HEK293 (cell line): ENCODE results near the gene SEC22C.

Experiments
- CTCF ChIA-PET: fragments of 350-600 bp; formaldehyde crosslinking; extraction: SDS; loops from one replicate; lab custom pipeline; 2021; ENCODE audit warnings: antibody characterized with exemption; lab: Yijun Ruan, JAX
- POLR2A ChIA-PET: fragments of 300-600 bp; formaldehyde crosslinking; extraction: SDS; loops from one replicate; lab custom pipeline; 2020; ENCODE audit warnings: antibody characterized with exemption, inconsistent platforms; lab: Yijun Ruan, JAX
- H3K27ac ChIP-seq: fragments of 200-500 bp; sonication (Bioruptor generic); 2 replicates; pipeline ENCODE4 v1.5.1; 2014; ENCODE audit warnings: low read depth, low read length, control low read depth, inconsistent platforms; ENCODE audit errors: extremely low read depth
- H3K36me3 ChIP-seq, 2 experiments: fragments of 200-500 bp in 1 of 2; sonication (Bioruptor generic) in 1 of 2; 1 replicate in 1 of 2; 2 replicates in 1 of 2; pipeline ENCODE4 v1.5.1; 2014 to 2017; ENCODE audit warnings: inconsistent platforms in 2 of 2, low read length in 2 of 2; ENCODE audit not compliant: control insufficient read depth in 2 of 2, insufficient read depth in 1 of 2
- H3K4me1 ChIP-seq: fragments of 200-500 bp; sonication (Bioruptor generic); 2 replicates; pipeline ENCODE4 v1.5.1; 2014; ENCODE audit warnings: mild to moderate bottlenecking, low read length, inconsistent platforms; ENCODE audit not compliant: control insufficient read depth, insufficient read depth
- H3K4me3 ChIP-seq: 2 replicates; pipeline ENCODE4 v1.5.1; 2011; ENCODE audit warnings: low read depth, mild to moderate bottlenecking, control low read depth, low read length, moderate library complexity
- H3K9me3 ChIP-seq: fragments of 200-500 bp; sonication (Bioruptor generic); 2 replicates; pipeline ENCODE4 v1.5.1; 2014; ENCODE audit warnings: low read depth, low read length, inconsistent platforms; ENCODE audit not compliant: control insufficient read depth, insufficient read depth
- GLIS1 ChIP-seq: fragments of 450-650 bp; formaldehyde crosslinking; IDR thresholded peaks from 2 replicates; pipeline ENCODE4 v1.5.1; 2016; ENCODE audit warnings: missing biosample characterization, missing genetic modification characterization
- YY1 ChIP-seq: fragments of 450-650 bp; formaldehyde crosslinking; IDR thresholded peaks from 2 replicates; pipeline ENCODE4 v1.5.1; 2018; ENCODE audit warnings: missing biosample characterization, missing genetic modification characterization
- ZBTB7A ChIP-seq: fragments of 450-650 bp; formaldehyde crosslinking; IDR thresholded peaks from 2 replicates; pipeline ENCODE4 v1.5.1; 2016; ENCODE audit warnings: low read depth, missing biosample characterization, missing genetic modification characterization
- ZIC2 ChIP-seq: fragments of 450-650 bp; formaldehyde crosslinking; IDR thresholded peaks from 2 replicates; pipeline ENCODE4 v1.5.1; 2016; ENCODE audit warnings: missing biosample characterization, missing genetic modification characterization
- ZNF133 ChIP-seq: fragments of 450-650 bp; formaldehyde crosslinking; IDR thresholded peaks from 2 replicates; pipeline ENCODE4 v1.5.1; 2016; ENCODE audit warnings: missing biosample characterization, missing genetic modification characterization
- ZNF157 ChIP-seq: fragments of 450-650 bp; formaldehyde crosslinking; IDR thresholded peaks from 2 replicates; pipeline ENCODE4 v1.5.1; 2016; ENCODE audit warnings: missing biosample characterization, missing genetic modification characterization
- ZNF174 ChIP-seq: fragments of 450-650 bp; formaldehyde crosslinking; IDR thresholded peaks from 2 replicates; pipeline ENCODE4 v1.5.0; 2017; ENCODE audit warnings: missing biosample characterization, mild to moderate bottlenecking, missing genetic modification characterization
- ZNF266 ChIP-seq: fragments of 450-650 bp; formaldehyde crosslinking; IDR thresholded peaks from 2 replicates; pipeline ENCODE4 v1.5.1; 2016; ENCODE audit warnings: missing biosample characterization, missing genetic modification characterization, low read depth
- ZNF280C ChIP-seq: fragments of 450-650 bp; formaldehyde crosslinking; IDR thresholded peaks from 2 replicates; pipeline ENCODE4 v1.5.1; 2016; ENCODE audit warnings: missing biosample characterization, missing genetic modification characterization
- ZNF518A ChIP-seq: fragments of 450-650 bp; formaldehyde crosslinking; conservative IDR thresholded peaks from 2 replicates; pipeline ENCODE4 v1.5.1; 2016; ENCODE audit warnings: low read depth, missing biosample characterization, missing genetic modification characterization
- ZNF530 ChIP-seq: fragments of 450-650 bp; formaldehyde crosslinking; IDR thresholded peaks from 2 replicates; pipeline ENCODE4 v1.5.1; 2016; ENCODE audit warnings: low read depth, missing biosample characterization, missing genetic modification characterization
- ZNF558 ChIP-seq: fragments of 450-650 bp; formaldehyde crosslinking; IDR thresholded peaks from 2 replicates; pipeline ENCODE4 v1.5.1; 2016; ENCODE audit warnings: missing biosample characterization, missing genetic modification characterization
- ZNF560 ChIP-seq: fragments of 450-650 bp; formaldehyde crosslinking; IDR thresholded peaks from 2 replicates; pipeline ENCODE4 v1.5.1; 2017; ENCODE audit warnings: missing biosample characterization, missing genetic modification characterization, borderline replicate concordance
- ZNF600 ChIP-seq: fragments of 450-650 bp; formaldehyde crosslinking; IDR thresholded peaks from 2 replicates; pipeline ENCODE4 v1.5.1; 2016; ENCODE audit warnings: missing biosample characterization, missing genetic modification characterization
- ZNF626 ChIP-seq: fragments of 450-650 bp; sonication (Bioruptor Pico); formaldehyde crosslinking; IDR thresholded peaks from 2 replicates; pipeline ENCODE4 v1.5.1; 2018; ENCODE audit warnings: missing biosample characterization, missing genetic modification characterization, inconsistent platforms
- ZNF660 ChIP-seq: fragments of 450-650 bp; IDR thresholded peaks from 2 replicates; pipeline ENCODE4 v1.5.1; 2018; ENCODE audit warnings: missing biosample characterization, mild to moderate bottlenecking, missing genetic modification characterization

Gene SEC22C

GRCh38 chr3:42507252-42507651 lies 74.5 kb downstream of the SEC22C start:
- Histone ChIP-seq H3K4me3 (no peak overlapping the region), H3K36me3 (no peaks in the 10 kb centered on the region), H3K9me3 (no peaks in the 10 kb centered on the region), H3K27ac (no peak overlapping the region), H3K4me1 (no peaks in the 10 kb centered on the region)
- TF ChIP-seq ZIC2: peak; percentile 91
- TF ChIP-seq GLIS1 (tag by site-specific recombination): peak; percentile 15; the same call in 1 of the 2 replicates
- TF ChIP-seq ZNF280C (tag by site-specific recombination): no peak
- TF ChIP-seq ZNF600 (tag by site-specific recombination): peak; percentile 53; the same call in 1 of the 2 replicates
- ChIA-PET POLR2A (no interaction called here), CTCF (no interaction called here)

GRCh38 chr3:42505849-42506410 lies 75.8 kb downstream of the SEC22C start:
- POLR2A ChIA-PET: no interaction called here
- no peaks in the 10 kb centered on the region for H3K9me3 ChIP-seq
- H3K4me3 ChIP-seq: no peak overlapping the region
- TF ChIP-seq ZNF626 (tag by site-specific recombination) (no peak), ZNF133 (tag by site-specific recombination) (no peak), ZNF518A (no peak), YY1 (tag by site-specific recombination) (no peak), ZNF530 (tag by site-specific recombination) (no peak), ZNF157 (tag by site-specific recombination) (no peak), ZNF266 (tag by site-specific recombination) (no peak), ZNF558 (no peak), ZNF660 (tag by site-specific recombination) (no peak), ZNF560 (tag by site-specific recombination) (no peak)
- no peaks in the 10 kb centered on the region for H3K4me1 ChIP-seq
- no peaks in the 10 kb centered on the region for H3K36me3 ChIP-seq
- no peak overlapping the region for H3K27ac ChIP-seq
- CTCF ChIA-PET: no interaction called here

GRCh38 chr3:42505128-42505848 lies 76.5 kb downstream of the SEC22C start:
- ChIA-PET CTCF (no interaction called here), POLR2A (no interaction called here)
- Histone ChIP-seq H3K4me3 (no peak overlapping the region), H3K9me3 (no peaks in the 10 kb centered on the region), H3K4me1 (no peaks in the 10 kb centered on the region), H3K27ac (no peak overlapping the region), H3K36me3 (no peaks in the 10 kb centered on the region)
- TF ChIP-seq ZNF174 (tag by site-specific recombination) (no peak), ZBTB7A (no peak)
